ENCODE measurements around the gene LINC00305. TPM values are rescaled to one million over a fixed set of nuclear protein-coding genes. Genes with fewer than 3 reads are reported as not detected.

LINC00305 gene
- total RNA-seq, 1 donor from 2014 or later, result not detected

GRCh38 chr18:64167408-64167925 is 18.6 kb upstream of the LINC00305 start:
- peaks cover 3% of the 10 kb centered on the region for H3K36me3 Mint-ChIP-seq (ENCODE audit: unreplicated experiment)
- H3K27me3 Mint-ChIP-seq (ENCODE audit: unreplicated experiment), result no peaks in the 10 kb centered on the region
- H3K4me1 Mint-ChIP-seq (ENCODE audit: low read depth, unreplicated experiment), result peaks cover 2% of the 10 kb centered on the region
- TF ChIP-seq CTCF (IDR thresholded peaks at IDR 0.05; ENCODE audit: partially characterized antibody, unreplicated experiment), result no peak
- no peak overlapping the region for H3K4me3 Mint-ChIP-seq (ENCODE audit: unreplicated experiment)
- no peak for DNase-seq
- H3K27ac Mint-ChIP-seq (ENCODE audit: unreplicated experiment), result no peak overlapping the region
- no peaks in the 10 kb centered on the region for H3K9me3 Mint-ChIP-seq (ENCODE audit: unreplicated experiment)

- Mint-ChIP-seq H3K4me3 (ENCODE audit: unreplicated experiment) (no peak overlapping the region), H3K4me1 (ENCODE audit: low read depth, unreplicated experiment) (peaks cover 2% of the 10 kb centered on the region), H3K36me3 (ENCODE audit: unreplicated experiment) (no peaks in the 10 kb centered on the region), H3K9me3 (ENCODE audit: unreplicated experiment) (no peaks in the 10 kb centered on the region), H3K27me3 (ENCODE audit: unreplicated experiment) (no peaks in the 10 kb centered on the region), H3K27ac (ENCODE audit: unreplicated experiment) (no peak overlapping the region)
- no peak for DNase-seq
- TF ChIP-seq CTCF (IDR thresholded peaks at IDR 0.05; ENCODE audit: partially characterized antibody, unreplicated experiment), result no peak
These were observed 17.0 kb upstream of the LINC00305 start for GRCh38 chr18:64165906-64166305.

- no peaks in the 10 kb centered on the region for H3K27me3 Mint-ChIP-seq (ENCODE audit: unreplicated experiment)
- H3K36me3 Mint-ChIP-seq (ENCODE audit: unreplicated experiment), result no peaks in the 10 kb centered on the region
- no peak for TF ChIP-seq CTCF (IDR thresholded peaks at IDR 0.05; ENCODE audit: partially characterized antibody, unreplicated experiment)
- H3K4me3 Mint-ChIP-seq (ENCODE audit: unreplicated experiment), result no peak overlapping the region
- no peak for DNase-seq
- H3K4me1 Mint-ChIP-seq (ENCODE audit: low read depth, unreplicated experiment), result peaks cover 2% of the 10 kb centered on the region
- no peak overlapping the region for H3K27ac Mint-ChIP-seq (ENCODE audit: unreplicated experiment)
- H3K9me3 Mint-ChIP-seq (ENCODE audit: unreplicated experiment), result no peaks in the 10 kb centered on the region
These were observed 16.0 kb upstream of the LINC00305 start for GRCh38 chr18:64164883-64165282.

- Mint-ChIP-seq H3K36me3 (ENCODE audit: unreplicated experiment) (no peaks in the 10 kb centered on the region), H3K9me3 (ENCODE audit: unreplicated experiment) (peaks cover 2% of the 10 kb centered on the region), H3K4me3 (ENCODE audit: unreplicated experiment) (peak overlapping the region; percentile 21), H3K4me1 (ENCODE audit: low read depth, unreplicated experiment) (peaks cover 7% of the 10 kb centered on the region), H3K27me3 (ENCODE audit: unreplicated experiment) (peaks cover 2% of the 10 kb centered on the region), H3K27ac (ENCODE audit: unreplicated experiment) (peak overlapping the region; percentile 1)
- TF ChIP-seq CTCF (IDR thresholded peaks at IDR 0.05; ENCODE audit: partially characterized antibody, unreplicated experiment), result no peak
- peak; percentile 28 for DNase-seq
These were observed 1.1 kb upstream of the LINC00305 start for GRCh38 chr18:64149916-64150438.

GRCh38 chr18:64142904-64143303 is 6.0 kb downstream of the LINC00305 start:
- Mint-ChIP-seq H3K9me3 (ENCODE audit: unreplicated experiment) (peaks cover 2% of the 10 kb centered on the region), H3K4me3 (ENCODE audit: unreplicated experiment) (no peak overlapping the region), H3K4me1 (ENCODE audit: low read depth, unreplicated experiment) (no peaks in the 10 kb centered on the region), H3K27me3 (ENCODE audit: unreplicated experiment) (no peaks in the 10 kb centered on the region), H3K27ac (ENCODE audit: unreplicated experiment) (no peak overlapping the region), H3K36me3 (ENCODE audit: unreplicated experiment) (no peaks in the 10 kb centered on the region)
- TF ChIP-seq CTCF (IDR thresholded peaks at IDR 0.05; ENCODE audit: partially characterized antibody, unreplicated experiment), result no peak
- no peak for DNase-seq

Measured in glutamatergic neuron (in vitro differentiated cells).